ENCODE measurements around the gene B4GALNT3.

DNA sequence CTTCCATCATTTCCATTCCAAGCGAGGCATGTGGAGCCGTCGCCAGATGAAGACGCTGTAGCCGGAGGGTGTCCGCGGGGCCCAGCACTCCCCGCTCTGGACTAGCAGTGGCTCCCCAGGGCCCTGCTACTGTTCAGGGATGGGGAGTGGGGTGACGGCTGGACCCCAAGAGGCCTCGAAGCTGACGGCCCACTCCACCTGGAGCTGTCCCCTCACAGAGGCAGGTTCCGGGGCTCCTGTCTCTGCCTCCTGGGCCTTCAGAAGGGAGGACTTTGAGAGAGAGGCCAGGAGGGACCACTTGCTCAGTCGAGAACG, 101.6 kb downstream of the B4GALNT3 start:
- TF ChIP-seq TAF1 (IDR thresholded peaks at IDR 0.05; ENCODE audit: borderline replicate concordance, low read depth, low read length) (no peak), POLR2A (IDR thresholded peaks at IDR 0.05; ENCODE audit: low read depth, low read length) (no peak), POLR2AphosphoS5 (IDR thresholded peaks at IDR 0.05; ENCODE audit: low read depth, low read length) (no peak)

Measured in GM12892 (cell line).